Renal cortical epithelial cell (primary cell): ENCODE data around the gene RER1. TPM values are rescaled to one million over a fixed set of nuclear protein-coding genes. Genes with fewer than 3 reads are reported as not detected.
A peak's percentile ranks its signal among the peaks of the same experiment; 100 is the strongest.

Experiments
- DNase-seq: peaks from one replicate; pipeline ENCODE4 v3.0.0-alpha.2; 2011; ENCODE audit warnings: low read depth
- total RNA-seq: library from RNA; depleted of rRNA; stranded (reverse); fragments of >200 nt; gene quantifications from 2 replicates; pipeline ENCODE4 v1.2.3, GENCODE V29; 2014

Gene RER1
- 81.8 and 82.7 TPM in 2 replicates for total RNA-seq

- DNase-seq, result peak; percentile 92
These were observed at the start of gene RER1, which contains the start of gene MORN1 for GRCh38 chr1:2391041-2391930. RER1 (plus strand) TSS chr1:2391841; CDS start chr1:2395791, 3,950 bp downstream. MORN1 (minus strand) TSS chr1:2391554; CDS start chr1:2391533, 21 bp downstream.

GRCh38 chr1:2342384-2343022 is 49.1 kb upstream of the RER1 start:
- DNase-seq, result no peak

- no peak for DNase-seq
These were observed 48.4 kb upstream of the RER1 start for GRCh38 chr1:2343023-2343935.

- no peak for DNase-seq
These were observed 47.4 kb upstream of the RER1 start for GRCh38 chr1:2344121-2344681.

- DNase-seq, result no peak
These were observed 46.8 kb upstream of the RER1 start for GRCh38 chr1:2344744-2345296.

GRCh38 chr1:2345297-2346075 is 46.2 kb upstream of the RER1 start:
- DNase-seq, result no peak

- DNase-seq, result no peak
These were observed 44.8 kb upstream of the RER1 start for GRCh38 chr1:2346691-2347408.

- DNase-seq, result no peak
These were observed 44.2 kb upstream of the RER1 start for GRCh38 chr1:2347409-2347785.

- no peak for DNase-seq
These were observed 43.7 kb upstream of the RER1 start for GRCh38 chr1:2347896-2348295.

- no peak for DNase-seq
These were observed 43.0 kb upstream of the RER1 start for GRCh38 chr1:2348346-2349325.

- no peak for DNase-seq
These were observed 41.8 kb upstream of the RER1 start for GRCh38 chr1:2349806-2350205.

- DNase-seq, result no peak
These were observed 41.1 kb upstream of the RER1 start for GRCh38 chr1:2350501-2350900.

- no peak for DNase-seq
These were observed 40.6 kb upstream of the RER1 start for GRCh38 chr1:2350911-2351655.

GRCh38 chr1:2351723-2352122 is 39.9 kb upstream of the RER1 start:
- no peak for DNase-seq

GRCh38 chr1:2352341-2352896 is 39.2 kb upstream of the RER1 start:
- no peak for DNase-seq

GRCh38 chr1:2352897-2353550 is 38.6 kb upstream of the RER1 start:
- no peak for DNase-seq
